Neural progenitor cell (in vitro differentiated cells): Measurements from ENCODE around the gene AUH. TPM values are rescaled to one million over a fixed set of nuclear protein-coding genes. Genes with fewer than 3 reads are reported as not detected.
"Not testable (repeated sequence)": the region's sequence is repeated elsewhere in the genome, so short reads cannot be mapped to it uniquely, and the experiment has no call there.

Experiments used
- DNase-seq: peaks from one replicate; pipeline ENCODE4 v3.0.0-alpha.2; 2016; ENCODE audit warnings: low spot score
- H2AFZ ChIP-seq: fragments of 200-600 bp; sonication (generic); replicated peaks from 2 replicates; pipeline ENCODE4 v1.6.1; 2016; ENCODE audit warnings: antibody characterized with exemption
- H3F3A ChIP-seq: fragments of 200-600 bp; sonication (generic); 2 replicates; pipeline ENCODE4 v1.6.1; 2016; ENCODE audit warnings: antibody characterized with exemption, low read depth
- H3K27ac ChIP-seq: fragments of 200-600 bp; sonication (generic); 2 replicates; pipeline ENCODE4 v1.5.1; 2016; ENCODE audit warnings: mild to moderate bottlenecking
- H3K27me3 ChIP-seq: fragments of 200-600 bp; sonication (generic); 2 replicates; pipeline ENCODE4 v1.6.1; 2016; ENCODE audit warnings: mild to moderate bottlenecking, moderate library complexity
- H3K36me3 ChIP-seq: fragments of 200-600 bp; sonication (generic); 2 replicates; pipeline ENCODE4 v1.5.1; 2016
- H3K4me1 ChIP-seq: fragments of 200-600 bp; sonication (generic); 2 replicates; pipeline ENCODE4 v1.6.1; 2016; ENCODE audit warnings: mixed run types
- H3K4me2 ChIP-seq: fragments of 200-600 bp; sonication (generic); 2 replicates; pipeline ENCODE4 v1.6.1; 2016
- H3K4me3 ChIP-seq: fragments of 200-600 bp; sonication (generic); 2 replicates; pipeline ENCODE4 v1.5.1; 2016
- H3K79me2 ChIP-seq: fragments of 200-600 bp; sonication (generic); 2 replicates; pipeline ENCODE4 v1.6.1; 2016; ENCODE audit warnings: low read depth
- H3K9ac ChIP-seq: fragments of 200-600 bp; sonication (generic); 2 replicates; pipeline ENCODE4 v1.6.1; 2016
- H3K9me3 ChIP-seq: fragments of 200-600 bp; sonication (generic); 2 replicates; pipeline ENCODE4 v1.5.1; 2016; ENCODE audit warnings: low read depth
- H4K20me1 ChIP-seq: fragments of 200-600 bp; sonication (generic); 2 replicates; pipeline ENCODE4 v1.6.1; 2016; ENCODE audit warnings: low read depth
- H3K27ac Mint-ChIP-seq: 3 replicates; pipeline ENCODE4 v1.8.0; 2021; ENCODE audit warnings: mixed read lengths
- H3K27me3 Mint-ChIP-seq: 2 replicates; pipeline ENCODE4 v1.8.0; 2022; ENCODE audit warnings: low read depth, mild to moderate bottlenecking, inconsistent platforms, moderate library complexity, mixed read lengths; ENCODE audit not compliant: insufficient read depth
- H3K36me3 Mint-ChIP-seq: 3 replicates; pipeline ENCODE4 v1.8.0; 2021; ENCODE audit warnings: mixed read lengths
- H3K4me1 Mint-ChIP-seq: 3 replicates; pipeline ENCODE4 v1.8.0; 2021; ENCODE audit warnings: mixed read lengths
- H3K4me3 Mint-ChIP-seq: 3 replicates; pipeline ENCODE4 v1.8.0; 2021; ENCODE audit warnings: mild to moderate bottlenecking, moderate library complexity, mixed read lengths
- H3K9me3 Mint-ChIP-seq: 3 replicates; pipeline ENCODE4 v1.8.0; 2020; ENCODE audit warnings: mixed read lengths
- CTCF ChIP-seq: fragments of 200-600 bp; sonication (generic); IDR thresholded peaks from 2 replicates; pipeline ENCODE4 v1.5.1; 2017; ENCODE audit warnings: antibody characterized with exemption, mild to moderate bottlenecking
- EZH2 ChIP-seq: fragments of 200-600 bp; sonication (generic); IDR thresholded peaks from 2 replicates; pipeline ENCODE4 v1.6.1; 2017; ENCODE audit warnings: antibody characterized with exemption, mild to moderate bottlenecking, moderate library complexity
- EZH2phosphoT487 ChIP-seq: fragments of 200-600 bp; sonication (generic); IDR thresholded peaks from 2 replicates; pipeline ENCODE4 v1.6.1; 2017; ENCODE audit warnings: antibody characterized with exemption
- total RNA-seq: library from RNA; depleted of rRNA; stranded (reverse); fragments of >200 nt; gene quantifications from 2 replicates; pipeline ENCODE4 v1.2.3, GENCODE V29; 2015; ENCODE audit warnings: low replicate concordance

Gene AUH
- total RNA-seq, 1 donor from 2014 or later, result 17.3 TPM

GRCh38 chr9:91378695-91379127 lies 17.0 kb upstream of the AUH start:
- Mint-ChIP-seq H3K4me3 (no peak overlapping the region), H3K27ac (no peak overlapping the region), H3K9me3 (peaks cover 6% of the 10 kb centered on the region), H3K36me3 (peaks cover 1% of the 10 kb centered on the region), H3K4me1 (no peaks in the 10 kb centered on the region), H3K27me3 (peaks cover 2% of the 10 kb centered on the region)
- Histone ChIP-seq H3K4me3 (no peak overlapping the region), H3K27me3 (no peaks in the 10 kb centered on the region), H3K9ac (no peak overlapping the region), H3K36me3 (no peaks in the 10 kb centered on the region), H3K4me2 (no peak overlapping the region), H3F3A (no peaks in the 10 kb centered on the region), H3K27ac (no peak overlapping the region), H3K9me3 (no peaks in the 10 kb centered on the region), H3K4me1 (no peaks in the 10 kb centered on the region), H3K79me2 (no peaks in the 10 kb centered on the region), H2AFZ (no peak overlapping the region), H4K20me1 (no peaks in the 10 kb centered on the region)
- TF ChIP-seq CTCF, result no peak
- no peak for TF ChIP-seq EZH2phosphoT487
- TF ChIP-seq EZH2, result no peak
- no peak for DNase-seq

- not testable (repeated sequence) for H3K27ac Mint-ChIP-seq, H3K27me3 Mint-ChIP-seq, H3F3A ChIP-seq, H3K9me3 Mint-ChIP-seq, H3K36me3 Mint-ChIP-seq, DNase-seq, H3K4me2 ChIP-seq, H3K9me3 ChIP-seq, H3K4me1 Mint-ChIP-seq, H3K79me2 ChIP-seq, H3K4me1 ChIP-seq, H4K20me1 ChIP-seq, H3K27me3 ChIP-seq, H3K4me3 Mint-ChIP-seq, H3K9ac ChIP-seq, H3K36me3 ChIP-seq, H3K27ac ChIP-seq, H3K4me3 ChIP-seq, H2AFZ ChIP-seq
These were observed 16.3 kb upstream of the AUH start for GRCh38 chr9:91378054-91378453.

- H3K4me1 Mint-ChIP-seq, result no peaks in the 10 kb centered on the region
- no peaks in the 10 kb centered on the region for H3K27me3 ChIP-seq
- no peak overlapping the region for H3K9ac ChIP-seq
- H2AFZ ChIP-seq, result no peak overlapping the region
- H3K4me3 Mint-ChIP-seq, result no peak overlapping the region
- no peak for DNase-seq
- H3K9me3 Mint-ChIP-seq, result peaks cover 6% of the 10 kb centered on the region
- H3K4me1 ChIP-seq, result peaks cover 6% of the 10 kb centered on the region
- no peak overlapping the region for H3K4me3 ChIP-seq
- H4K20me1 ChIP-seq, result no peaks in the 10 kb centered on the region
- no peaks in the 10 kb centered on the region for H3K79me2 ChIP-seq
- peaks cover 1% of the 10 kb centered on the region for H3K36me3 Mint-ChIP-seq
- no peaks in the 10 kb centered on the region for H3K9me3 ChIP-seq
- H3K27ac Mint-ChIP-seq, result no peak overlapping the region
- H3K27me3 Mint-ChIP-seq, result peaks cover 3% of the 10 kb centered on the region
- TF ChIP-seq EZH2phosphoT487 (no peak), CTCF (no peak), EZH2 (no peak)
- no peaks in the 10 kb centered on the region for H3F3A ChIP-seq
- no peak overlapping the region for H3K4me2 ChIP-seq
- H3K36me3 ChIP-seq, result no peaks in the 10 kb centered on the region
- H3K27ac ChIP-seq, result no peak overlapping the region
These were observed 14.5 kb upstream of the AUH start for GRCh38 chr9:91376239-91376638.

- TF ChIP-seq EZH2phosphoT487, result no peak
- TF ChIP-seq CTCF, result no peak
- TF ChIP-seq EZH2, result no peak
- Histone ChIP-seq H2AFZ (no peak overlapping the region), H3K4me2 (no peak overlapping the region), H3K4me3 (no peak overlapping the region), H3K4me1 (peaks cover 6% of the 10 kb centered on the region), H3K36me3 (no peaks in the 10 kb centered on the region), H3K27ac (no peak overlapping the region), H3K27me3 (no peaks in the 10 kb centered on the region), H3K9me3 (no peaks in the 10 kb centered on the region), H3K79me2 (no peaks in the 10 kb centered on the region), H4K20me1 (no peaks in the 10 kb centered on the region), H3F3A (no peaks in the 10 kb centered on the region), H3K9ac (no peak overlapping the region)
- Mint-ChIP-seq H3K9me3 (peaks cover 6% of the 10 kb centered on the region), H3K27me3 (peaks cover 4% of the 10 kb centered on the region), H3K4me3 (no peak overlapping the region), H3K4me1 (no peaks in the 10 kb centered on the region), H3K27ac (no peak overlapping the region), H3K36me3 (peaks cover 1% of the 10 kb centered on the region)
- DNase-seq, result no peak
These were observed 13.2 kb upstream of the AUH start for GRCh38 chr9:91374939-91375338.
